GM10248 (cell line): ENCODE measurements around the gene ZNF143.

Experiments
- CTCF ChIA-PET: fragments of 300-600 bp; sonication (Branson Sonifier 250); formaldehyde crosslinking; extraction: SDS; loops from one replicate; lab custom pipeline; 2021; ENCODE audit warnings: antibody characterized with exemption; lab: Yijun Ruan, JAX
- POLR2A ChIA-PET: fragments of 350-650 bp; sonication (Branson Sonifier 250); formaldehyde crosslinking; extraction: SDS; loops from one replicate; lab custom pipeline; 2020; ENCODE audit warnings: antibody characterized with exemption; lab: Yijun Ruan, JAX
- DNase-seq: peaks from one replicate; pipeline ENCODE4 v3.0.0; 2012; ENCODE audit errors: extremely low spot score
- CTCF ChIP-seq: IDR thresholded peaks from 2 replicates; pipeline ENCODE4 v1.5.1; 2012; ENCODE audit warnings: mild to moderate bottlenecking, low read depth; ENCODE audit errors: extremely low read depth, missing control alignments, control extremely low read depth

ZNF143 gene

GRCh38 chr11:9462806-9463537 lies 2.2 kb downstream of the ZNF143 start:
- no peak for TF ChIP-seq CTCF
- ChIA-PET CTCF (no interaction called here), POLR2A (interaction anchor here (0.7 kb wide), 1 partner anchor 12 kb away, joined by 4 read pairs; no protein-coding TSS in a partner anchor)
- DNase-seq = no peak

- ChIA-PET POLR2A (interaction anchor here (0.6 kb wide), 1 partner anchor 277 kb away, joined by 3 read pairs; no protein-coding TSS in a partner anchor), CTCF (interaction anchor here (0.7 to 2.0 kb wide), 4 partner anchors 8 to 36 kb away, joined by 3 to 5 read pairs (median 4); no protein-coding TSS in a partner anchor)
- no peak for DNase-seq
- TF ChIP-seq CTCF = no peak
These were observed 10.0 kb downstream of the ZNF143 start for GRCh38 chr11:9470765-9471164.

GRCh38 chr11:9473408-9473807 lies 12.6 kb downstream of the ZNF143 start:
- POLR2A ChIA-PET = interaction anchor here (0.6 kb wide), 1 partner anchor 1418 kb away, joined by 3 read pairs; no protein-coding TSS in a partner anchor
- CTCF ChIA-PET = interaction anchor here (0.8 to 2.6 kb wide), 4 partner anchors 13 to 62 kb away, joined by 3 to 13 read pairs (median 7); no protein-coding TSS in a partner anchor

GRCh38 chr11:9479899-9480298 lies 19.1 kb downstream of the ZNF143 start:
- POLR2A ChIA-PET = interaction anchor here (1.2 kb wide), 1 partner anchor 18 kb away, joined by 6 read pairs; no protein-coding TSS in a partner anchor

More at GRCh38 chr11:9473408-9473807, 12.6 kb downstream of the ZNF143 start:
- no peak for TF ChIP-seq CTCF
- no peak for DNase-seq

GRCh38 chr11:9489080-9489765 lies 28.4 kb downstream of the ZNF143 start:
- DNase-seq = no peak

More at GRCh38 chr11:9479899-9480298, 19.1 kb downstream of the ZNF143 start:
- TF ChIP-seq CTCF = no peak
- no peak for DNase-seq
- CTCF ChIA-PET = interaction anchor here (0.9 to 2.2 kb wide), 5 partner anchors 10 to 307 kb away, joined by 3 to 14 read pairs (median 5); no protein-coding TSS in a partner anchor

More at GRCh38 chr11:9489080-9489765, 28.4 kb downstream of the ZNF143 start:
- POLR2A ChIA-PET = no interaction called here
- TF ChIP-seq CTCF = no peak
- CTCF ChIA-PET = interaction anchor here (1.2 to 10.6 kb wide), 5 partner anchors 11 to 49 kb away, joined by 4 to 112 read pairs (median 5); no protein-coding TSS in a partner anchor
